HG03280 (cell line): Measurements from ENCODE around the gene UTP25.

Experiments
- ATAC-seq: cut with Tn5 transposase; IDR thresholded peaks from one replicate; pipeline ENCODE4 v1.9.1; 2021; ENCODE audit warnings: mild to moderate bottlenecking, moderate library complexity; ENCODE audit not compliant: unreplicated experiment

Gene UTP25

GRCh38 chr1:209805341-209805781, 22.4 kb upstream of the UTP25 start:
- ATAC-seq = no peak

- ATAC-seq = peak; percentile 94
Observed at GRCh38 chr1:209805875-209806760, 21.7 kb upstream of the UTP25 start, which contains the start of gene IRF6. TSS of gene IRF6 (minus strand) at chr1:209806142. CDS start at chr1:209801413, 4,729 bp downstream.

- ATAC-seq = no peak
Observed at GRCh38 chr1:209807509-209807908, 20.3 kb upstream of the UTP25 start.

- no peak for ATAC-seq
Observed at GRCh38 chr1:209808059-209808581, 19.7 kb upstream of the UTP25 start.

- ATAC-seq = no peak
Observed at GRCh38 chr1:209809611-209810010, 18.2 kb upstream of the UTP25 start.

GRCh38 chr1:209810783-209811182, 17.0 kb upstream of the UTP25 start:
- no peak for ATAC-seq

GRCh38 chr1:209813902-209814301, 13.9 kb upstream of the UTP25 start:
- ATAC-seq = no peak

- no peak for ATAC-seq
Observed at GRCh38 chr1:209815490-209815889, 12.3 kb upstream of the UTP25 start.

GRCh38 chr1:209815931-209816341, 11.8 kb upstream of the UTP25 start:
- ATAC-seq = no peak

- ATAC-seq = no peak
Observed at GRCh38 chr1:209816923-209817322, 10.8 kb upstream of the UTP25 start.

- no peak for ATAC-seq
Observed at GRCh38 chr1:209817691-209818090, 10.1 kb upstream of the UTP25 start.

GRCh38 chr1:209819058-209819457, 8.7 kb upstream of the UTP25 start:
- ATAC-seq = no peak

GRCh38 chr1:209820986-209821385, 6.8 kb upstream of the UTP25 start:
- no peak for ATAC-seq

GRCh38 chr1:209822706-209823105, 5.1 kb upstream of the UTP25 start:
- no peak for ATAC-seq

- ATAC-seq = peak; percentile 38
Observed at GRCh38 chr1:209823143-209824041, 4.4 kb upstream of the UTP25 start.

GRCh38 chr1:209825591-209826434, 2.0 kb upstream of the UTP25 start:
- no peak for ATAC-seq

GRCh38 chr1:209829716-209830115, 1.9 kb downstream of the UTP25 start:
- no peak for ATAC-seq

GRCh38 chr1:209830722-209831121, 3.0 kb downstream of the UTP25 start:
- ATAC-seq = no peak

- no peak for ATAC-seq
Observed at GRCh38 chr1:209831615-209832014, 3.8 kb downstream of the UTP25 start.

- ATAC-seq = no peak
Observed at GRCh38 chr1:209835782-209836298, 8.1 kb downstream of the UTP25 start.
